Liver (tissue), 9 donors: ENCODE data around the gene BPIFB3. TPM values are rescaled to one million over a fixed set of nuclear protein-coding genes. Genes with fewer than 3 reads are reported as not detected.

ENCODE experiments used
- DNase-seq: peaks from one replicate; pipeline ENCODE4 v3.0.0-alpha.2; 2017; ENCODE audit warnings: low spot score
- H3K27ac ChIP-seq, 2 donors: one replicate each; pipeline ENCODE4 v1.7.0; 2013; ENCODE audit warnings: inconsistent platforms in 2 of 2, low read length in 2 of 2, control low read depth in 1 of 2, low read depth in 1 of 2, mild to moderate bottlenecking in 1 of 2
- H3K27me3 ChIP-seq, 4 donors: one replicate each; pipeline versions ENCODE4 v1.6.1 to v1.7.0; 2013; ENCODE audit warnings: low read length in 3 of 4, inconsistent platforms in 1 of 4, mild to moderate bottlenecking in 1 of 4, moderate library complexity in 1 of 4; ENCODE audit not compliant: control insufficient read depth in 4 of 4, insufficient read depth in 4 of 4
- H3K36me3 ChIP-seq, 4 donors: one replicate each; pipeline versions ENCODE4 v1.6.1 to v1.7.0; 2013; ENCODE audit warnings: low read length in 3 of 4, mild to moderate bottlenecking in 3 of 4, low read depth in 1 of 4, moderate library complexity in 1 of 4; ENCODE audit not compliant: control insufficient read depth in 4 of 4, insufficient read depth in 3 of 4
- H3K4me1 ChIP-seq, 4 donors: one replicate each; pipeline versions ENCODE4 v1.6.1 to v1.7.0; 2013; ENCODE audit warnings: low read length in 3 of 4, mild to moderate bottlenecking in 3 of 4, moderate library complexity in 1 of 4; ENCODE audit not compliant: control insufficient read depth in 4 of 4, insufficient read depth in 4 of 4
- H3K4me3 ChIP-seq, 3 donors: one replicate each; pipeline versions ENCODE4 v1.6.1 to v1.7.0; 2013; ENCODE audit warnings: low read length in 3 of 3, control low read depth in 1 of 3, low read depth in 1 of 3, mild to moderate bottlenecking in 1 of 3
- H3K9ac ChIP-seq, 2 donors: one replicate each; pipeline ENCODE4 v1.7.0; 2013; ENCODE audit warnings: low read length in 2 of 2, mild to moderate bottlenecking in 2 of 2, moderate library complexity in 2 of 2, control low read depth in 1 of 2, low read depth in 1 of 2
- H3K9me3 ChIP-seq, 4 donors: one replicate each; pipeline versions ENCODE4 v1.6.1 to v1.7.0; 2013; ENCODE audit warnings: low read length in 3 of 4; ENCODE audit not compliant: control insufficient read depth in 4 of 4
- ATF3 ChIP-seq: IDR thresholded peaks from 2 replicates; pipeline ENCODE4 v1.6.1; 2016; ENCODE audit warnings: antibody characterized with exemption
- CTCF ChIP-seq: fragments of 150-350 bp; IDR thresholded peaks from 2 replicates; pipeline ENCODE4 v1.5.1; 2017; ENCODE audit warnings: improper control_type of control experiment, low read depth, low read length; ENCODE audit not compliant: missing input control
- FOXA1 ChIP-seq: IDR thresholded peaks from 2 replicates; pipeline ENCODE4 v1.6.1; 2016; ENCODE audit warnings: antibody characterized with exemption
- FOXA2 ChIP-seq: IDR thresholded peaks from 2 replicates; pipeline ENCODE4 v1.6.1; 2016; ENCODE audit warnings: antibody characterized with exemption
- GABPA ChIP-seq, 2 donors: IDR thresholded peaks in 1 of 2; conservative IDR thresholded peaks in 1 of 2; 2 replicates each; pipeline ENCODE4 v1.6.1; 2016; ENCODE audit warnings: antibody characterized with exemption in 2 of 2, mild to moderate bottlenecking in 1 of 2, moderate library complexity in 1 of 2
- HNF4A ChIP-seq, 2 donors: conservative IDR thresholded peaks; 2 replicates each; pipeline ENCODE4 v1.6.1; 2016; ENCODE audit warnings: antibody characterized with exemption in 2 of 2, mild to moderate bottlenecking in 2 of 2
- HNF4G ChIP-seq: IDR thresholded peaks from 2 replicates; pipeline ENCODE4 v1.6.1; 2016; ENCODE audit warnings: antibody characterized with exemption
- JUND ChIP-seq, 2 donors: IDR thresholded peaks; 2 replicates each; pipeline ENCODE4 v1.6.1; 2016; ENCODE audit warnings: antibody characterized with exemption in 2 of 2
- MAX ChIP-seq: IDR thresholded peaks from 2 replicates; pipeline ENCODE4 v1.6.1; 2016; ENCODE audit warnings: antibody characterized with exemption
- NR2F2 ChIP-seq: IDR thresholded peaks from 2 replicates; pipeline ENCODE4 v1.6.1; 2016; ENCODE audit warnings: antibody characterized with exemption
- RAD21 ChIP-seq, 2 donors: IDR thresholded peaks; 2 replicates each; pipeline ENCODE4 v1.6.1; 2016; ENCODE audit warnings: antibody characterized with exemption in 2 of 2, mild to moderate bottlenecking in 2 of 2
- REST ChIP-seq: IDR thresholded peaks from 2 replicates; pipeline ENCODE4 v1.6.1; 2016; ENCODE audit warnings: antibody characterized with exemption, mild to moderate bottlenecking
- RXRA ChIP-seq, 2 donors: IDR thresholded peaks; 2 replicates each; pipeline ENCODE4 v1.6.1; 2017 to 2018; ENCODE audit warnings: antibody characterized with exemption in 2 of 2, mild to moderate bottlenecking in 1 of 2
- SP1 ChIP-seq: IDR thresholded peaks from 2 replicates; pipeline ENCODE4 v1.6.1; 2018; ENCODE audit warnings: antibody characterized with exemption, mild to moderate bottlenecking
- TAF1 ChIP-seq: conservative IDR thresholded peaks from 2 replicates; pipeline ENCODE4 v1.6.1; 2016; ENCODE audit warnings: antibody characterized with exemption, mild to moderate bottlenecking
- YY1 ChIP-seq: IDR thresholded peaks from 2 replicates; pipeline ENCODE4 v1.6.1; 2016; ENCODE audit warnings: antibody characterized with exemption, mild to moderate bottlenecking
- ZBTB33 ChIP-seq: IDR thresholded peaks from 2 replicates; pipeline ENCODE4 v1.6.1; 2016; ENCODE audit warnings: antibody characterized with exemption
- WGBS: extraction: QIAGEN DNeasy Blood & Tissue Kit; methylation state at CpG from one replicate; pipeline ENCODE4 v1.1.7; 2013; 5-methylcytosine and 5-hydroxymethylcytosine counted together
- polyA plus RNA-seq, 2 donors: library from polyadenylated mRNA; stranded (reverse) in 1 of 2; unstranded in 1 of 2; fragments of 200-250 nt in 1 of 2; fragments of >200 nt in 1 of 2; fragmentation: Nextera tagmentation in 1 of 2; extraction: Ambion mirVana in 1 of 2; gene quantifications; one replicate each; pipeline versions ENCODE4 v1.2.1 to v1.2.3, GENCODE V29; 2013 to 2015
- total RNA-seq, 2 donors: library from RNA; depleted of rRNA; stranded (reverse); fragments of >200 nt; gene quantifications; one replicate each; pipeline ENCODE4 v1.2.3, GENCODE V29; 2014
- donor health status: healthy.
- donor health status: healthy.
- donor health status: healthy.
- donor health status: healthy.
- donor health status: healthy.

The BPIFB3 gene
- total and polyA plus RNA-seq, 4 donors: not detected

GRCh38 chr20:33084722-33085121, 31.0 kb downstream of the BPIFB3 start:
- H3K27me3 ChIP-seq: no peaks in the 10 kb centered on the region
- no peak overlapping the region for H3K4me3 ChIP-seq
- no peak overlapping the region for H3K9ac ChIP-seq
- no peak for DNase-seq
- 93% methylated on average over 15 of the region's 15 CpGs for WGBS
- no peaks in the 10 kb centered on the region for H3K36me3 ChIP-seq
- no peaks in the 10 kb centered on the region for H3K9me3 ChIP-seq
- TF ChIP-seq ZBTB33 (no peak), FOXA2 (no peak), REST (no peak), YY1 (no peak), SP1 (no peak), GABPA (IDR thresholded peaks at IDR 0.05 in 1 of 2, conservative IDR thresholded peaks at IDR 0.05 in 1 of 2) (no peak), HNF4A (conservative IDR thresholded peaks at IDR 0.05) (no peak), MAX (no peak), TAF1 (no peak)
- no peaks in the 10 kb centered on the region for H3K4me1 ChIP-seq
- no peak overlapping the region for H3K27ac ChIP-seq

- DNase-seq: no peak
- no peaks in the 10 kb centered on the region for H3K36me3 ChIP-seq
- no peaks in the 10 kb centered on the region for H3K4me1 ChIP-seq
- H3K9me3 ChIP-seq: no peaks in the 10 kb centered on the region
- H3K4me3 ChIP-seq: no peak overlapping the region
- no peak overlapping the region for H3K9ac ChIP-seq
- 88% methylated on average over 14 of the region's 14 CpGs for WGBS
- H3K27ac ChIP-seq: no peak overlapping the region
- no peaks in the 10 kb centered on the region for H3K27me3 ChIP-seq
- TF ChIP-seq JUND (IDR thresholded peaks at IDR 0.05) (no peak), REST (no peak), ZBTB33 (no peak), MAX (no peak), TAF1 (no peak), RAD21 (IDR thresholded peaks at IDR 0.05) (no peak), HNF4G (no peak), FOXA2 (no peak), FOXA1 (no peak), ATF3 (no peak), CTCF (no peak), SP1 (no peak), HNF4A (conservative IDR thresholded peaks at IDR 0.05) (no peak), NR2F2 (no peak), GABPA (IDR thresholded peaks at IDR 0.05 in 1 of 2, conservative IDR thresholded peaks at IDR 0.05 in 1 of 2) (no peak), RXRA (IDR thresholded peaks at IDR 0.05) (no peak)
Measured at GRCh38 chr20:33086052-33086722, 32.5 kb downstream of the BPIFB3 start.
